Omental fat pad (tissue), 4 donors: Measurements from ENCODE around the gene KDELR3. TPM values are rescaled to one million over a fixed set of nuclear protein-coding genes. Genes with fewer than 3 reads are reported as not detected.

Experiments used
- ATAC-seq: fragments of 150-250 bp; one replicate; pipeline ENCODE4 v1.9.1; 2016; ENCODE audit warnings: mild to moderate bottlenecking, moderate library complexity; ENCODE audit not compliant: low FRiP score
- DNase-seq: peaks from one replicate; pipeline ENCODE4 v3.0.0-alpha.2; 2019; ENCODE audit warnings: low spot score
- total RNA-seq, 4 donors: library from RNA; depleted of rRNA; stranded (reverse); fragments of >200 nt; gene quantifications; one replicate each; pipeline ENCODE4 v1.1.0, GENCODE V29; 2016
- TF ChIP-seq, protein P1 (sequence below), 3 donors: fragments of 450-650 bp; IDR thresholded peaks; one replicate each; pipeline ENCODE4 v1.5.1; 2016 to 2017; ENCODE audit warnings: antibody characterized with exemption in 3 of 3, mild to moderate bottlenecking in 3 of 3, moderate library complexity in 2 of 3

KDELR3 gene
- total RNA-seq, 4 donors from 2014 or later: 10.2 to 30.6 (median 15.1) TPM

DNA sequence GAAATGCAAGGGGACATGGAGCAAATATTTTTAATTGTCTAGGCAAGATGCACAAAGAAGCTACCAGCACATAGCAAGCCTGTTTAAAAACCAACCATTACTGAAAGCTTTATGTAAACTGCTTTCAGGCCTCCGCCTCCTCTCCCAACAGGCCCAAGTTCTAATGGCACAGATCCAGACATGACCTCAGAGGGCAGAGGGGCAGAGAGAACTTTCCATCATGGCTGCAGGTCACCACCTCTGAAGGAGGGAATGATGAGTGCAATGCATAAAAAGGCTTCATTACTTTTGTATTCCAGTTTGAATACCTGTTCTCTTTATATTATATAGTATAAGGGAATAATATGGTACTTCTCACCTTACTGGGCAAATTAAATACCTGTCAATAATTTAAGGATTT lies 23.0 kb downstream of the KDELR3 start:
- TF ChIP-seq, protein P1, sequence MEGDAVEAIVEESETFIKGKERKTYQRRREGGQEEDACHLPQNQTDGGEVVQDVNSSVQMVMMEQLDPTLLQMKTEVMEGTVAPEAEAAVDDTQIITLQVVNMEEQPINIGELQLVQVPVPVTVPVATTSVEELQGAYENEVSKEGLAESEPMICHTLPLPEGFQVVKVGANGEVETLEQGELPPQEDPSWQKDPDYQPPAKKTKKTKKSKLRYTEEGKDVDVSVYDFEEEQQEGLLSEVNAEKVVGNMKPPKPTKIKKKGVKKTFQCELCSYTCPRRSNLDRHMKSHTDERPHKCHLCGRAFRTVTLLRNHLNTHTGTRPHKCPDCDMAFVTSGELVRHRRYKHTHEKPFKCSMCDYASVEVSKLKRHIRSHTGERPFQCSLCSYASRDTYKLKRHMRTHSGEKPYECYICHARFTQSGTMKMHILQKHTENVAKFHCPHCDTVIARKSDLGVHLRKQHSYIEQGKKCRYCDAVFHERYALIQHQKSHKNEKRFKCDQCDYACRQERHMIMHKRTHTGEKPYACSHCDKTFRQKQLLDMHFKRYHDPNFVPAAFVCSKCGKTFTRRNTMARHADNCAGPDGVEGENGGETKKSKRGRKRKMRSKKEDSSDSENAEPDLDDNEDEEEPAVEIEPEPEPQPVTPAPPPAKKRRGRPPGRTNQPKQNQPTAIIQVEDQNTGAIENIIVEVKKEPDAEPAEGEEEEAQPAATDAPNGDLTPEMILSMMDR (IDR thresholded peaks at IDR 0.05): no peak
- DNase-seq (no peak), ATAC-seq (no peak)

DNA sequence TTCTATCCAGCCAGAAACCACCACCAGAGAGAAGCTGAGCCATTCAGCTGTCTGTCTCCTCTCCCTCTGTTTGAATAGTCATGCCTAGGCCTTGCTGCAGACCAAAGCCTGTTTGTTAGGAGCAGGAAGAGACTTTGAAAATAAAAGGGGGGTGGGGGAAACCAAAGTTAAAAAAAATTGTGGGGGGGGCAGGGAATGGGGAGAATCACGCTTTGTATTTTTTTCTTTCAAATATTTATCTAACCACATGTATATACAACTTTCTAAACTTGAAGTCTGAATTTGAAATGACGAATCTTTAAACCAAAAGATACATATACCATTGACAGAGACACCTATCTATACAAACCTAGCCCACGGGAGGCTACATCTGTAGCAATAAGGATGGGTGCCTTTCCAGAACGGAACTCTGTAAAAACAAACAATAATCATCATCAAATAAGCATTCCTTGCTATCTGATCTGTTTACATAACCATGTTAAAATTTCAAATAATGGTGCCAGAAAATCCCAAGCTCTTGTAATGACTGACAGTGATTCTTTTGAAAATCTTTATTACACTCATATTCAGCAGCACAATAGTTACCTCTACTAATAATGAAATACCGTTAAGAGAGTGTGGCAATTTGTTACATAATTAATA lies 23.9 kb downstream of the KDELR3 start:
- TF ChIP-seq, protein P1 (IDR thresholded peaks at IDR 0.05): no peak
- ATAC-seq: no peak
- DNase-seq: no peak

DNA sequence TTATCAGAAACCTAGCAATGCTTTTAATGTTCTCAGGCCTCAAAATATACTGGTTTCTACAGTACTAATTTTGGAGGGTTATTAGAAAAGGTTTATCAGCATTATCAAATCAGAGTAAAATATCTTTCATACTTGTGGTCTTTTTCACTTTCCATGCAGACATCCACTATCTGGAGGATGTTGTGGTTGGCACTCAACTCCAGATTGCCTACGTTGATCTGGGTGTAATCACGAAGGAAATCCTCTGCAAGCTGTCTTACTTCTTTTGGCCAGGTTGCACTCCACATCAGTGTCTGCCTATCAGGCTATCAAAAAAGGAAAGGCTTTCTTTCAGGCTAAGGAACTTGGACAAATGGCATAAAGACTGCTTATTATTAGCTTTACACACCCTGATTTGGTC lies 26.6 kb downstream of the KDELR3 start:
- no peak for DNase-seq
- TF ChIP-seq, protein P1 (IDR thresholded peaks at IDR 0.05): no peak
- no peak for ATAC-seq

DNA sequence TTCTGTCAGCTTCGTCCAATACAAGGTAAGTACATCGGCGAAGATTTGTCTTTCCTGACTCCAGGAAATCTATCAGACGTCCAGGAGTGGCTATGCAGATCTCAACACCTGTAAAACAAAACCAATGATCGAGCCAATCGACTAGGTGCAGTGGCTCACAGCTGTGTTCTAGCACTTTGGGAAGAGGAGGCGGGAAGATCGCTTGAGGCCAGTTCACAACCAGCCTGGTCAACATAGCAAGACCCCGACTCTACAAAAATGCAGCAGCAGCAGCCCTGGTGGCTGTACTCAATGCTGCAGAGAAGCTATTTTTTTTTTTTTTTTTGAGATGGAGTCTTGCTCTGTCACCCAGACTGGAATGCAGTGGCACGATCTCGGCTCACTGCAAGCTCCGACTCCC lies 27.0 kb downstream of the KDELR3 start:
- ATAC-seq (no peak), DNase-seq (no peak)
- TF ChIP-seq, protein P1 (IDR thresholded peaks at IDR 0.05): no peak

DNA sequence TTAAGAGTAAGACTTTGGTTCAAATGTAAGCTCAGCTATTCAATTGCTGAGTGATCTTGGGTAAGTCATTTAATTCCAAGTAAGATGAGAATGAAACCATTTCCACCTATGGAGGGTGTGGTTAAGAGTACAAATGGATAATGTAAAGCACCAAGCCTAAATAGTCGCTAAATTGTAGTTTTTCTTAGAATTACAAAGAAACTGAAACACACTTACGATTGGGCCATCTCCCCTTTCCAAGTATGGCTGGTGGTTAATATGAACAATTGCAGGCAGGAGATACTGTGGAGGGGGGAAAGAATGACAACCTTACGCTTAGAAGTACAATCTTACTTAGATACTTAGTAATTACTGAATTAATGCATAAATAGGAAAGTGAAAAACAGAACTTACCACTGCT lies 30.0 kb downstream of the KDELR3 start:
- DNase-seq (no peak), ATAC-seq (no peak)
- TF ChIP-seq, protein P1 (IDR thresholded peaks at IDR 0.05): no peak

DNA sequence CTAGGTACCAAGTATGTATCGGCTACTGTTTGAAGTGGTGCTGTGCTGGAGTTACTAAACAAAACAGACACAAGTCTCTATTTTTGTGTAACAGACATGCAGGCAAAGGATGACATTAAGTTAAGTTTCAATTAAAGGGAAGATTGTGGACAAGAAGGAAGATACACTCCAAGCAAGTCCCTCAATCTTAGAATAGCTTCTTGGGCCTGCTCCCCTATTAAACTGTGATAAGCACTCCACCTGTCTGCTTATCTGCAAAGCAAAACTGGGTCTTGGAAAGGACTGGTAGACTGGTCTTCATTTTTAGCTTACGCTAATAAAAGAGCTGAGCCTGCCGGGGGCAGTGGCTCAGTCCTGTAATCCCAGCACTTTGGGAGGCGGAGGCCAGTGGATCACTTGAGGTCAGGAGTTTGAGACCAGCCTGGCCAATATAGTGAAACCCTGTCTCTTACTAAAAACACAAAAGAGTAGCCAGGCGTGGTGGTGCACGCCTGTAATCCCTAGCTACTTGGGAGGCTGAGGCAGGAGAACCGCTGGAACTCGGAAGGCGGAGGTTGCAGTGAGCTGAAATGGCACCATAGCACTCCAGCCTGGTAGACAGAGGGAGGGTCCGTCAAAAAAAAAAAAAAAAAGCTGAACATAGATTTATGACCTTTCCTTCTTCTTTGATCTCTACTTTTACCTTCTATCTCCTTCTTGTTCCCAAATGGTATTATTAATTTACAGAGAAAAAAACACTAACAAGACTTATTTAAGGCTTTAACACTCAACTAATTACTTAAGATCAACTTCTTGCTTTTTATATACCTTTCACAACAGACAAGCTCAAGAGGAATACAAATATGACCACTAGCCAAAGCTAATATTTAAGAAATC lies 34.1 kb downstream of the KDELR3 start:
- DNase-seq (no peak), ATAC-seq (no peak)
- TF ChIP-seq, protein P1 (IDR thresholded peaks at IDR 0.05): no peak
